ENCODE data around the gene SNX19.
"Not testable (repeated sequence)": the region's sequence is repeated elsewhere in the genome, so short reads cannot be mapped to it uniquely, and the experiment has no call there.

Gene SNX19

DNA sequence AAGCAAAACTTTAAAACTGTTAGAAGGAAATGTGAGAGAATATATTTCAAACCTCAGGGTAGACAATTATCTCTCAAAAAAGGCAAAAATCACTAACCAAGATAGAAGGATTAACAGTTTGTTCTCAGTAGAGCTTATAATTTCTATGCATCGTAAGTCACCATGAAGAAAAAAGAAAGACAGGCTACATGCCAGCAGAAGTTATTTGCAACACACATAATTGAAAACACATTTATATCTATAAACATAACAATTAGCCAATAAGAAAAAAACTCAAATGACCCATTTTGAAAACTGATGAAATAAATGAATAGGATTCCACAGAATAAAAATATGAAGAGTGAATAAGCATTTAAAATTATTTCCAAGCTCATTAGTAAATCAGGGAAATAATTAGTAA is 24.4 kb upstream of the SNX19 start:
- no peak overlapping the region for H3K4me3 ChIP-seq (ENCODE audit: low read depth, low read length)
- no peak for DNase-seq (ENCODE audit: low read depth)
- TF ChIP-seq, protein P1, sequence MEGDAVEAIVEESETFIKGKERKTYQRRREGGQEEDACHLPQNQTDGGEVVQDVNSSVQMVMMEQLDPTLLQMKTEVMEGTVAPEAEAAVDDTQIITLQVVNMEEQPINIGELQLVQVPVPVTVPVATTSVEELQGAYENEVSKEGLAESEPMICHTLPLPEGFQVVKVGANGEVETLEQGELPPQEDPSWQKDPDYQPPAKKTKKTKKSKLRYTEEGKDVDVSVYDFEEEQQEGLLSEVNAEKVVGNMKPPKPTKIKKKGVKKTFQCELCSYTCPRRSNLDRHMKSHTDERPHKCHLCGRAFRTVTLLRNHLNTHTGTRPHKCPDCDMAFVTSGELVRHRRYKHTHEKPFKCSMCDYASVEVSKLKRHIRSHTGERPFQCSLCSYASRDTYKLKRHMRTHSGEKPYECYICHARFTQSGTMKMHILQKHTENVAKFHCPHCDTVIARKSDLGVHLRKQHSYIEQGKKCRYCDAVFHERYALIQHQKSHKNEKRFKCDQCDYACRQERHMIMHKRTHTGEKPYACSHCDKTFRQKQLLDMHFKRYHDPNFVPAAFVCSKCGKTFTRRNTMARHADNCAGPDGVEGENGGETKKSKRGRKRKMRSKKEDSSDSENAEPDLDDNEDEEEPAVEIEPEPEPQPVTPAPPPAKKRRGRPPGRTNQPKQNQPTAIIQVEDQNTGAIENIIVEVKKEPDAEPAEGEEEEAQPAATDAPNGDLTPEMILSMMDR (IDR thresholded peaks at IDR 0.05; ENCODE audit: control insufficient read depth, extremely low read depth, insufficient read depth): no peak

- H3K4me3 ChIP-seq (ENCODE audit: low read depth, low read length): no peak overlapping the region
- no peak for DNase-seq (ENCODE audit: low read depth)
- TF ChIP-seq, protein P1 (IDR thresholded peaks at IDR 0.05; ENCODE audit: control insufficient read depth, extremely low read depth, insufficient read depth): no peak
Observed at GRCh38 chr11:130937051-130937450, 20.8 kb upstream of the SNX19 start.

DNA sequence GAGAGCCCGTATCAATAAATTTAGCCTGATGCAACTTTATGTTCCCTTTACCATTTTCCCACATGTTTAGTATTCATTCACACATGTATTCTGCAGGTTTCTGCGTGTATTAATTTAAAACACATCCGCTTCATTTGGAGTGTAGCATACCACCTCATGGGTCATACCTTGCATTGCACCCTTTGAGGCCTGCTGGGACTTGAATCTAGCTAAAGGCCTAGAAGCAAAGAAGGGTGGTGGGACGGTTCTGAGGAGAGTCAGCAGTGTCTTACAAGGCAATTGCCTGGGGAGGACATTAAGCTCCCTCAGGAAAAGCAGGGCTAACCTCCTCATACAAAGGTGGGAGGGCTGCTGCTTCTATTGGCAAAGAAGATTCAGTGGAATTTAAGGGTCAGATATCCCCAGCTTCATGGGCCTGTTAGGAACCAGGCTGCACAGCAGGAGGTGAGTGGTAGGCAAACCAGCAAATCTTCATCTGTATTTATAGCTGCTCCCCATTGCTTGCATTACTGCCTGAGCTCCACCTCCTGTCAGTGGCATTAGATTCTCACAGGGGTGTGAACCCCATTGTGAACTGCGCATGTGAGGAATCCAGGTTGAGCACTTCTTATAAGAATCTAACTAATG is 15.9 kb upstream of the SNX19 start:
- no peak for DNase-seq (ENCODE audit: low read depth)
- TF ChIP-seq, protein P1 (IDR thresholded peaks at IDR 0.05; ENCODE audit: control insufficient read depth, extremely low read depth, insufficient read depth): no peak
- no peak overlapping the region for H3K4me3 ChIP-seq (ENCODE audit: low read depth, low read length)

GRCh38 chr11:130924750-130925149 is 8.5 kb upstream of the SNX19 start:
- DNase-seq (ENCODE audit: low read depth): no peak
- TF ChIP-seq, protein P1 (IDR thresholded peaks at IDR 0.05; ENCODE audit: control insufficient read depth, extremely low read depth, insufficient read depth): no peak
- no peak overlapping the region for H3K4me3 ChIP-seq (ENCODE audit: low read depth, low read length)

DNA sequence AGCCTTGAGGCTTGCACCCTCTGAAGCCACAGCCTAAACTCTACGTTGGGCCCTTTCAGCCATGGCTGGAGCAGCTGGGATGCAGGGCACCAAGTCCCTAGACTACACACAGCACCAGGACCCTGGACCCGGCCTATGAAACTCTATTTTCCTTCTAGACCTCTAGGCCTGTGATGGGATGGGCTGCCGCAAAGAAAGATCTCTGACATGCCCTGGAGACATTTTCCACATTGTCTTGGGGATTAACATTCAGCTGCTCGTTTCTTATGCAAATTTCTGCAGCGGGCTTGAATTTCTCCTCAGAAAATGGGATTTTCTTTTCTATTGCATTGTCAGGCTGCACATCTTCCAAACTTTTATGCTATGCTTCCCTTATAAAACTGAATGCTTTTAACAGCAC is 4.3 kb upstream of the SNX19 start:
- H3K4me3 ChIP-seq (ENCODE audit: low read depth, low read length): not testable (repeated sequence)

DNA sequence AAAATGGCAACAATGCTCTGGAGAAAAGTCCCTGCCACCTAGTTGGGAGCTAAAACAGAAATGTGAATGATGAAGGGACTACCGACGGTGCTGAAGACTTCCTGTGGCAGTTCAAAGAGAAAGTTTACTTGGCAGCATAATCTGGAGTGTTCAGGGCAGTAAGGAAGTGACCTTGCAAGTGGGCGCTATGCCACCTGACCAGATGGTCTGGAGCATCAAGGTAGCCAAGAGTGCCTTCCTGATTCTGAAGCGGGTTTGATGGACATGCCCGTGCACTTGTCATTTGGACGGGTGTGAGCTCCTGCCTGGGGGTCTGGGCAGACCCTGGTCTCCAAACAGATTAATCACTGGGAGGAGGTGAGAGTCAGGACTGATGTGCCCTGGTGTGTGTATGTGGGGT is 1.8 kb upstream of the SNX19 start:
- no peak for DNase-seq (ENCODE audit: low read depth)
- H3K4me3 ChIP-seq (ENCODE audit: low read depth, low read length): no peak overlapping the region
- TF ChIP-seq, protein P1 (IDR thresholded peaks at IDR 0.05; ENCODE audit: control insufficient read depth, extremely low read depth, insufficient read depth): no peak

More for the DNA sequence above, 4.3 kb upstream of the SNX19 start:
- DNase-seq (ENCODE audit: low read depth): not testable (repeated sequence)

GRCh38 chr11:130916910-130917309 is 631 bp upstream of the SNX19 start:
- peak overlapping the region; percentile 94 for H3K4me3 ChIP-seq (ENCODE audit: low read depth, low read length)
- DNase-seq (ENCODE audit: low read depth): no peak
- TF ChIP-seq, protein P1 (IDR thresholded peaks at IDR 0.05; ENCODE audit: control insufficient read depth, extremely low read depth, insufficient read depth): no peak
